ENCODE data around the gene HSPG2. TPM values are rescaled to one million over a fixed set of nuclear protein-coding genes. Genes with fewer than 3 reads are reported as not detected.

Gene HSPG2
- total RNA-seq, 1 experiment from 2014 or later, result 58.9 TPM

DNA sequence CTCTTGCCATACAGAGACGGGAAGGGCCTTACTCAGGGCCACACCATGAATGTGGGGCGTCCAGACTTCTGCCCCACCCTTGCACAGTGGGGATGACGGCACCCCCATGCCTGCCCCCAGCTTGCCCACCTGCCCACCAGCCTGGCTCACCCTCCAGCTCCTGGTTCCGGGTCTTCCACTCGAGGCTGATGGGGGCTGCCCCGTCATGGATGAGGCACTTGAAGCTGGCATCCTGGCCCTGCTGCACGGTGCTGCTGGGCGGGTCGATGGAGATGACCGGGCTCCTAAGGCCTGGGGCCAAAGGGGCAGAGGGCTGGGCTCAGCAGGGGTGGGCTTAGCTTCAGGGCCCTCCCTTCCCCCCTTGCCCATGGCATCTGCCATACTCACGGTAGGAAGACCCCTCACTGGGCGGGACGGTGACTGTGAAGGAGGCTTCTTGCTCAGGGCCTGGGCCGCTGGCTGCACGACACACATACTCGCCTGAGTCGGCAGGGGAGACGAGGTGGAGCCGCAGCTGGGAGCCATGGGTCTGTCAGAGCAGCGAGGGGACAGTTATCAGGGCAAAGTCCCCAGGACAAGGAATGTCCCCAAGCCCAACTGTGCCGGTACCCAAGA, 95.2 kb downstream of the HSPG2 start:
- POLR2A ChIA-PET, result no interaction called here
- intact Hi-C loops (cut with micrococcal nuclease), result no loop called here

DNA sequence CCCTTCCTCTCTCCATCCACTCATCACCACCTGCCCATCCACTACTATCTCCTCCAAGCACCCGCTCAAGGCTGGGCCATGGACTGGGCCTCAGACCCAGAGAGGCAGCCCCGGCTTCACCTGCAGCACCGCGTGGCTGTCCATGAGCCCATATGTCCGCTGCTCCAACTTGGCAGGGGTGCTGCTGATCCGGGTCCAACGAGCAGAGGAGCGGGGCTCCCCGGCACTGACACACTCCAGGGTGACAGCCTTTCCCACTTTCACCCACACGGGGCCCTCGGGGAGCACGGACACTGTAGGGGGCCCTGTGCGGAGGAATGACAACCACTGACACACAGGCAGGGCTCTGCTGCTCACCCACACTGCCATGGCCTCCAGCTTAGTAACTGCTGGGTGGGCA, 96.1 kb downstream of the HSPG2 start:
- BruUV-seq (replicated peaks), result no TSS peak
- H3K27ac Mint-ChIP-seq (ENCODE audit: low read depth, unreplicated experiment), result no peak overlapping the region
- H3K27me3 Mint-ChIP-seq (ENCODE audit: insufficient read depth, unreplicated experiment), result no peaks in the 10 kb centered on the region
- ChIA-PET CTCF (interaction anchor here (0.7 kb wide), 1 partner anchor 807 kb away, joined by 3 read pairs; no protein-coding TSS in a partner anchor), POLR2A (no interaction called here)
- no peak for DNase-seq (ENCODE audit: unreplicated experiment)
- no peak overlapping the region for H3K4me3 Mint-ChIP-seq (ENCODE audit: unreplicated experiment)
- TF ChIP-seq, protein P1, sequence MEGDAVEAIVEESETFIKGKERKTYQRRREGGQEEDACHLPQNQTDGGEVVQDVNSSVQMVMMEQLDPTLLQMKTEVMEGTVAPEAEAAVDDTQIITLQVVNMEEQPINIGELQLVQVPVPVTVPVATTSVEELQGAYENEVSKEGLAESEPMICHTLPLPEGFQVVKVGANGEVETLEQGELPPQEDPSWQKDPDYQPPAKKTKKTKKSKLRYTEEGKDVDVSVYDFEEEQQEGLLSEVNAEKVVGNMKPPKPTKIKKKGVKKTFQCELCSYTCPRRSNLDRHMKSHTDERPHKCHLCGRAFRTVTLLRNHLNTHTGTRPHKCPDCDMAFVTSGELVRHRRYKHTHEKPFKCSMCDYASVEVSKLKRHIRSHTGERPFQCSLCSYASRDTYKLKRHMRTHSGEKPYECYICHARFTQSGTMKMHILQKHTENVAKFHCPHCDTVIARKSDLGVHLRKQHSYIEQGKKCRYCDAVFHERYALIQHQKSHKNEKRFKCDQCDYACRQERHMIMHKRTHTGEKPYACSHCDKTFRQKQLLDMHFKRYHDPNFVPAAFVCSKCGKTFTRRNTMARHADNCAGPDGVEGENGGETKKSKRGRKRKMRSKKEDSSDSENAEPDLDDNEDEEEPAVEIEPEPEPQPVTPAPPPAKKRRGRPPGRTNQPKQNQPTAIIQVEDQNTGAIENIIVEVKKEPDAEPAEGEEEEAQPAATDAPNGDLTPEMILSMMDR (IDR thresholded peaks at IDR 0.05; ENCODE audit: unreplicated experiment), result no peak
- peaks cover 75% of the 10 kb centered on the region for H3K36me3 Mint-ChIP-seq (ENCODE audit: insufficient read depth, unreplicated experiment)
- no peaks in the 10 kb centered on the region for H3K4me1 Mint-ChIP-seq (ENCODE audit: insufficient read depth, unreplicated experiment)
- H3K9me3 Mint-ChIP-seq (ENCODE audit: unreplicated experiment), result no peaks in the 10 kb centered on the region
- intact Hi-C loops (cut with micrococcal nuclease), result no loop called here

More for the DNA sequence above, 95.2 kb downstream of the HSPG2 start:
- no peak overlapping the region for H3K27ac Mint-ChIP-seq (ENCODE audit: low read depth, unreplicated experiment)
- CTCF ChIA-PET, result no interaction called here
- no peaks in the 10 kb centered on the region for H3K4me1 Mint-ChIP-seq (ENCODE audit: insufficient read depth, unreplicated experiment)
- H3K36me3 Mint-ChIP-seq (ENCODE audit: insufficient read depth, unreplicated experiment), result peaks cover 75% of the 10 kb centered on the region
- H3K4me3 Mint-ChIP-seq (ENCODE audit: unreplicated experiment), result no peak overlapping the region
- H3K27me3 Mint-ChIP-seq (ENCODE audit: insufficient read depth, unreplicated experiment), result no peaks in the 10 kb centered on the region
- no peak for DNase-seq (ENCODE audit: unreplicated experiment)
- no peaks in the 10 kb centered on the region for H3K9me3 Mint-ChIP-seq (ENCODE audit: unreplicated experiment)
- TF ChIP-seq, protein P1 (IDR thresholded peaks at IDR 0.05; ENCODE audit: unreplicated experiment), result no peak
- BruUV-seq (replicated peaks), result no TSS peak

DNA sequence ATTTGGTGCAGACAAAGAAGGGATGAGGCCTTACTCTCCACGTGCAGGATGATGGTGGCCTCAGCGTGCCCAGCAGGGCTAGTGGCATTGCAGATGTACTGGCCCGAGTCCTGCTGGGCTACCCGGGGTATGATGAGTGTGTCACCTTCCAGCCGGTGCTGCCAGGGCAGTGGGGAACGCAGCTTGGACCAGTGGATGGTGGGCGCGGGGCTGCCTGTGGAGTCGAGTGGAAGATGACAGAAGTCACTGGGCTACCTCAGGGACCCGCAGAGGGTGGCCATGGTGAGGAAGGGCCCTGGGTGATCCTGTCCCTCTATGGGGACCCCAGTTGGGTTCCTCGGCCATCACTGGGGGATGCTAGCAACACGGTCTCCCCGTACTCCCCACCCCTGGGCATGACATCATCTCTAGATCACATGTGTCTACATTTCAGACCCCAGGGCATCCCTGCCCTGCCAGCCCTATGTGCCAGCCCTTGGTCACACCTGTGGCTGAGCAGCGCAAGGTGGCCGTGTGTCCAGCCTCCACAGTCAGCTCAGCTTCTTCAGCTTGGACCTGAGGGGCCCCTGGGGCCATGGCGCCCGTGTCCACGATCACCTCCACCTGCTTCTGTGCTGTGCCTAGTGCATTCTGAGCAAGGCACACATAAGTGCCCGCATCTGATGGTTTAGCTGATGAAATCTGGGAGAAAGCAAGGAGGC, 97.6 kb downstream of the HSPG2 start:
- intact Hi-C loops (cut with micrococcal nuclease), result no loop called here
- H3K36me3 Mint-ChIP-seq (ENCODE audit: insufficient read depth, unreplicated experiment), result peaks cover 82% of the 10 kb centered on the region
- no peak for DNase-seq (ENCODE audit: unreplicated experiment)
- BruUV-seq (replicated peaks), result no TSS peak
- ChIA-PET POLR2A (no interaction called here), CTCF (interaction anchor here (0.6 to 1.0 kb wide), 2 partner anchors 23 to 130 kb away, joined by 3 to 5 read pairs; no protein-coding TSS in a partner anchor)
- H3K4me3 Mint-ChIP-seq (ENCODE audit: unreplicated experiment), result no peak overlapping the region
- TF ChIP-seq, protein P1 (IDR thresholded peaks at IDR 0.05; ENCODE audit: unreplicated experiment), result no peak
- no peaks in the 10 kb centered on the region for H3K4me1 Mint-ChIP-seq (ENCODE audit: insufficient read depth, unreplicated experiment)
- no peak overlapping the region for H3K27ac Mint-ChIP-seq (ENCODE audit: low read depth, unreplicated experiment)
- H3K9me3 Mint-ChIP-seq (ENCODE audit: unreplicated experiment), result peaks cover 9% of the 10 kb centered on the region
- no peaks in the 10 kb centered on the region for H3K27me3 Mint-ChIP-seq (ENCODE audit: insufficient read depth, unreplicated experiment)

DNA sequence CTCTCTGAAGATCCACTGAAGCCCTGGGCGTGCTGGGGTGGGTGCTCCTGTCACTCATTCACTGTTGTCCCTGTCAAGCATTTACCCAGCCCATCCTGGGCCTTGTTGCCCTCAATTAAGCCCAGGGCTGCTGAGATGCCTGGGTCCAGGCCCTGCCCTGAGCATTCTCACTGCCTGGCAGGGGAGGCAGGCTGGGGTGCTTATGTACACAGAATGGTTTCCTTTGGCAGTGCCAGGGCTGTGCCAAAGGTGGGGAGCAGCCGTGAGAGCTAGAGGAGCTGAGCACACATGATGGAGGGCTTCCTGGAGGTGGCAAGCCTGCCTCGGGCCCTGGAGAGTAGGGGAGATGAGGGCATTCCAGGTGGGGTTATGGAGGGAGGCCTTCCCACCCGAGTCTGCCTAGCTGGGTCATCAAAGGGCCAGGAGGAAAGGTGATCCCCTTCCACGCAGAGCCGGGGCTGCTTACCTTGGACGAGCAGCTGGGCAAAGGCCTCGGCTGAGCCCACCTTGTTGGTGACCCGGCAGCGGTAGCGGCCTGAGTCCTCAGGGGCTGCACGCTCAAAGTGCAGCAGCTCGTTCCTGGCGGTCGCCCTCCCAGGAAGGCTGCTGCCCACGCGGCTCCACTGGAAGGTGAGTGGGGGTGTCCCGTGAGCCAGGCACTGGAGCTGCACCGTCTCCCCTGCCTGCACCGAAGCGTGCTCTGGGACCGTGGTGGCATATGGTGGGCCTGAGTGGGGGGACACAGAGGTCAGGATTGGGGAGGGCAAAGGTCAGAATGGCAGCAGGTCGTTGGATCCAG, 98.6 kb downstream of the HSPG2 start:
- Mint-ChIP-seq H3K4me3 (ENCODE audit: unreplicated experiment) (no peak overlapping the region), H3K9me3 (ENCODE audit: unreplicated experiment) (peaks cover 14% of the 10 kb centered on the region), H3K36me3 (ENCODE audit: insufficient read depth, unreplicated experiment) (peaks cover 88% of the 10 kb centered on the region), H3K4me1 (ENCODE audit: insufficient read depth, unreplicated experiment) (no peaks in the 10 kb centered on the region), H3K27ac (ENCODE audit: low read depth, unreplicated experiment) (no peak overlapping the region), H3K27me3 (ENCODE audit: insufficient read depth, unreplicated experiment) (no peaks in the 10 kb centered on the region)
- DNase-seq (ENCODE audit: unreplicated experiment), result no peak
- TF ChIP-seq, protein P1 (IDR thresholded peaks at IDR 0.05; ENCODE audit: unreplicated experiment), result no peak
- no TSS peak for BruUV-seq (replicated peaks)
- ChIA-PET POLR2A (no interaction called here), CTCF (no interaction called here)
- intact Hi-C loops (cut with micrococcal nuclease), result no loop called here

Data from MCF 10A (cell line).